SK-N-MC (cell line): Measurements from ENCODE around the gene SIGMAR1.

Source experiments
- DNase-seq: peaks from one replicate; pipeline ENCODE4 v3.0.0-alpha.2; 2011; ENCODE audit warnings: low read depth, low spot score
- H3K27ac ChIP-seq: fragments of 200-600 bp; sonication (generic); 2 replicates; pipeline ENCODE4 v1.5.1; 2016; ENCODE audit warnings: mixed run types
- H3K36me3 ChIP-seq: fragments of 200-600 bp; sonication (generic); 2 replicates; pipeline ENCODE4 v1.6.1; 2017; ENCODE audit warnings: antibody characterized with exemption, low read length, mixed read lengths; ENCODE audit not compliant: insufficient read depth
- H3K4me3 ChIP-seq: fragments of 200-600 bp; sonication (generic); 2 replicates; pipeline ENCODE4 v1.5.1; 2016
- H3K9ac ChIP-seq: fragments of 200-600 bp; sonication (generic); 2 replicates; pipeline ENCODE4 v1.8.0; 2017; ENCODE audit warnings: mixed run types, mixed read lengths; ENCODE audit not compliant: insufficient read length
- H3K9me3 ChIP-seq: fragments of 200-600 bp; sonication (generic); 2 replicates; pipeline ENCODE4 v1.6.1; 2017; ENCODE audit warnings: low read depth, mild to moderate bottlenecking, antibody characterized with exemption, low read length, moderate library complexity, mixed read lengths
- EZH2 ChIP-seq: fragments of 200-600 bp; sonication (generic); IDR thresholded peaks from one replicate; pipeline ENCODE4 v1.6.1; 2017; ENCODE audit warnings: antibody characterized with exemption
- FOXP2 ChIP-seq: optimal IDR thresholded peaks from 2 replicates; pipeline ENCODE3; 2011; ENCODE audit warnings: mild to moderate bottlenecking, moderate library complexity; ENCODE audit not compliant: insufficient read depth; ENCODE audit errors: extremely low read length, control extremely low read depth
- POLR2AphosphoS5 ChIP-seq: IDR thresholded peaks from 2 replicates; pipeline ENCODE4 v1.6.1; 2012; ENCODE audit warnings: mild to moderate bottlenecking, low read depth, low read length, borderline replicate concordance

The SIGMAR1 gene

DNA sequence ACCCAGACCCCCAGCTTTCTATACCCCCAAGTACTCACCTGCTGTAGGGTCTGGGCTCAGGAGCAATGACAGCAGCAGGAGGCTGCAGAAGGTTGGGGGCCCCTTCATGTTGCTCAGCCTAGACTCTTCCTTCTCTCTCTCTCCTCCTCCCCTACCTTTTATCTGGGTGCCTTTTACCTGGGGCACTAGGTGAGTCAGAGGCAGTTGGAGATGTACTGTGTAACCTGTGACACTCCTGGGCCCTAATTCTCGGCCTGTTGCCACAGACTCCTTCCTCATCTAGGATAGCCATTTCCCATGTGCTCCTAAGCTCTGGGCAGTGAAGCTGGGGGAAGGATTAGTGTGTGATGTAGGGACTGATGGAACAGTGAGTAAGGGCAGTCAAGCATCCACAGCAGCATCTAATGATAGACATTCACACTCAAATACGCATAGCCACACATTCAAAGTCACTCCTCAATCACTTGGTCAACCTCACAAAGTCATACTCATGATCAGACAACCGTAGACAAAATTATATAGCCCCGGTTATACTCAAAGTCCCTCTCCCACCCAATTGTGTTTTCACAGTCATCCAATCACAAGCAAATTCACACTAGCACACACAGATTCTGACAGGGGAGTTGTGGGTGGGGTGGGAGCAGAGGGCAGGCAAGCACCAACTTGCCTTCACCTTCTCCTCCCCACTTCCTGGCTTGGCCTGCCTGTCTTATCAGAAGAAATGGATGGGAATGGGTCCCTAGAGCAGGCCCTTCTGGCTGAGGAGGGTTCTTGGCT is 25.1 kb upstream of the SIGMAR1 start, which contains the start of gene CCL27:
TSS of gene CCL27 (minus strand) at position 132 of the 777 bp plus-strand sequence. CDS start at position 108, 24 bp downstream.
- Histone ChIP-seq H3K27ac (no peak within 1 kb of the TSS), H3K9ac (no peak within 1 kb of the TSS), H3K4me3 (no peak within 1 kb of the TSS), H3K9me3 (no peaks in the 10 kb centered on the region), H3K36me3 (peaks cover 14% of the 10 kb centered on the region; the same call in 1 of the 2 replicates)
- DNase-seq: no peak
- TF ChIP-seq POLR2AphosphoS5 (no peak), FOXP2 (no peak), EZH2 (no peak)

DNA sequence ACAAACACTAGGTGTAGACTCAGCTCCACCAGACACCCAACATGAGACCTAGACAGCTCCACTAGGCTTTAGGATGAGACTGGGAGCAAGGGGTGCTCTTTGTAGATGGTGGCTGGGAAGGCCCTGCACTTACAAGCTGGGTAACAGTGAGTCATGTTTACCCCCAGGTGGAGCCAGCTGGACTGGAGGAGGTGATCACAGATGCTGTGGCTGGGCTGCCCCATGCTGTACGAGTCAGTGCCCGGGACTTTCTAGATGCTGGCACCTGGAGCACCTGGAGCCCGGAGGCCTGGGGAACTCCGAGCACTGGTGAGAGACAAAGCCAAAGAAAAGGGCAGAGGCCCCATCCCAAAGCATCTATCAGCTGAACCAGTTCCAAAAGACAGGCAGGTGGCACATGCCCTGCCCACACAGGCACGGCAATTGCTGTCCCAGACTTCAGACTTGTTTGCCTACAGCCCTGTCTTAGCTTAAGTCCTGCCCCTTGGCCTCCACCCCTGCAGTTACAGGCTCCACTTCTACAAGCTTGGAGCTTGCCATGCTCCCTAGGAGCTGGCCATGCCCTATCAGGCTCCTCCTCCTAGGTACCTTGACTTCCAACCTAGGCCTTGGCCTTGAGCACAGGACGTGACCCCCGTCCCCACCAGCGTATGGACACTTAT is 22.1 kb upstream of the SIGMAR1 start:
- DNase-seq: no peak
- Histone ChIP-seq H3K27ac (no peak overlapping the region), H3K36me3 (peaks cover 14% of the 10 kb centered on the region; the same call in 1 of the 2 replicates), H3K4me3 (no peak overlapping the region), H3K9ac (no peak overlapping the region), H3K9me3 (no peaks in the 10 kb centered on the region)
- TF ChIP-seq EZH2: no peak
- TF ChIP-seq FOXP2: no peak
- no peak for TF ChIP-seq POLR2AphosphoS5

DNA sequence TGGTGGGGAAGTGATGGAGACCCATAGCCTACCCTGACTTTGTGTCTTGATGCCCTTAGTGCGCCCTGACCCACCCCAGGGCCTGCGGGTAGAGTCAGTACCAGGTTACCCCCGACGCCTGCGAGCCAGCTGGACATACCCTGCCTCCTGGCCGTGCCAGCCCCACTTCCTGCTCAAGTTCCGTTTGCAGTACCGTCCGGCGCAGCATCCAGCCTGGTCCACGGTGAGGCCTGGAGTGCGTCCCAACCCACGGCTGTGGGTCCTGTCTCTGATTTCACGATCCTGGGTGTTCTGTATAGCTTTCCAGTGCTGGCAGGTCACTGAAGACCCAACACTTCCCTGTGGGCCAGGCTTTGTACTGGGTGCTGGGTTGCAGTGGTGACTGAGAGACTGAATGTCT is 20.9 kb upstream of the SIGMAR1 start:
- H3K27ac ChIP-seq: no peak overlapping the region
- no peak for DNase-seq
- no peak overlapping the region for H3K4me3 ChIP-seq
- TF ChIP-seq FOXP2: no peak
- TF ChIP-seq EZH2: no peak
- no peak for TF ChIP-seq POLR2AphosphoS5
- H3K9ac ChIP-seq: no peak overlapping the region
- no peaks in the 10 kb centered on the region for H3K9me3 ChIP-seq
- peaks cover 14% of the 10 kb centered on the region; the same call in 1 of the 2 replicates for H3K36me3 ChIP-seq

DNA sequence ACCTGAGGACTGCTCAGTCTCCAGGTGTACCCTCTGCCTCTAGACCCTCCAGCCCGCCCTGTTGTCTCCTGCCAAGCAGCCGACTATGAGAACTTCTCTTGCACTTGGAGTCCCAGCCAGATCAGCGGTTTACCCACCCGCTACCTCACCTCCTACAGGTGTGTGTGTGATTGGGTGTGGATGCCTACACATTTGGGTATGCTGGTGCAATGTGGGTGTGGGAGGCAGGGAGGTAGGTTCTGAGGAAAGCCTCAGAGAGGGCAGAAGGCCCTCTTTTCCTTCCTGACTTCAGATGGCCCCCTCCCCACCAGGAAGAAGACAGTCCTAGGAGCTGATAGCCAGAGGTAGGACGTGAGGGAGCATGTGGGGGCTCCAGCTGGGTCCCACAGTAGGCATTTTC is 19.4 kb upstream of the SIGMAR1 start:
- peaks cover 14% of the 10 kb centered on the region; the same call in 1 of the 2 replicates for H3K36me3 ChIP-seq
- no peaks in the 10 kb centered on the region for H3K9me3 ChIP-seq
- H3K4me3 ChIP-seq: no peak overlapping the region
- H3K9ac ChIP-seq: no peak overlapping the region
- no peak overlapping the region for H3K27ac ChIP-seq
- no peak for DNase-seq
- TF ChIP-seq POLR2AphosphoS5: no peak
- no peak for TF ChIP-seq EZH2
- TF ChIP-seq FOXP2: no peak

DNA sequence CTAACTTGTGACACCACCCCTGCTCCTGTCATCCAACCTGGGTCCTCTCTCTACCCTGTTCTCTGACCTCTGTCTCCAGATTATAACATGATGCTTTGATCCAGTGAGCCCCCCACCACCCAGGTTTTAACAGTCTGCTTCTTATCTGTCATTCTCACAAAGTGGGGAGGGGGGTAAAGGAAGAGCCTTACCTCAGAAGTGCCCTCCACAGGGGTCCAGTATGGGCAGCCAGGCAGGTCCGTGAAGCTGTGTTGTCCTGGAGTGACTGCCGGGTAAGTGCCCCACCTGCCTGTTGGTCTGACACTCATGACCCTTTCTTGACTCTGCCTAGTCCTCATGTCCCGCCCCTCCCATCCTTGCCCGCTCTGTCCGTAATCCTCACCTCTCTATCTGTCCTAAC is 17.8 kb upstream of the SIGMAR1 start:
- TF ChIP-seq POLR2AphosphoS5 (no peak), FOXP2 (no peak), EZH2 (no peak)

DNA sequence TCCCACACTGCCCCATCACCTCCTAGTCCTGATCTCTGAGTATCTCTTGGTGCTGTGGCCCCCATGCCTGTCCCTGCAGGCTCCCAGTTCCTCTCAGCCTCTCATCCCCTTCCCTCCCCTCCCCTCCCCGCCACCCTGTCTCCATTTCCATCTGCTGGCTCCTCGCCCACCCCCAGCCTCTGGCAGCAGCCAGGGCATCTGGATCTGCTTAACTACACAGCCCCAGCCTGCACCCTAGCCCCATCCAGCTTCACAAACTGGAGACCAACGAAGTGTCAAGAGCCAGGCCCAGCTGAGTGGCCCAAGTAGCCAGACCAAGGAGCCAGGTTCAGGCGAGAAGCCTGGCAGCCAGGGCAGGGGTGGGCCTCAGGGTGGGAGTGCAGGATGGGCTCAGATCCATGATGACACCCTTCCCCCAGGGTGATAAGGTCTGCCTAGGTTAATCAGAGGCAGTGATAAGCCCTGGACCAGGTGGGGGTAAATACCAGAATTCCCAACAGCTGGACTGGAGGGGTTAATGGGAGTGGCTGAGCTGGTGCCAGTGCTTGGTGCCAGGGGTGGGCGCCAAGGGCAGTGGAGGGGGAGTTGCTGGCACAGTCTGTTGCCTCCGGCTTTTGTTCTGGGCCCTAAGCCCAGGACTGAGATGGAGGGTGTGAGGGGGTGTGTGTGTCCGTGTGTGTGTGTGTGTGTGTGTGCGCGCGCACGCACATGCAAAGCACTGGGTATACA is 16.9 kb upstream of the SIGMAR1 start:
- no peak for TF ChIP-seq EZH2
- TF ChIP-seq FOXP2: no peak
- TF ChIP-seq POLR2AphosphoS5: no peak
- Histone ChIP-seq H3K36me3 (peaks cover 8% of the 10 kb centered on the region; the same call in 1 of the 2 replicates), H3K9me3 (no peaks in the 10 kb centered on the region), H3K27ac (peak overlapping the region; percentile 98), H3K9ac (peak overlapping the region; percentile 78), H3K4me3 (peak overlapping the region; percentile 81)
- no peak for DNase-seq

More for the DNA sequence above, 17.8 kb upstream of the SIGMAR1 start:
- no peaks in the 10 kb centered on the region for H3K9me3 ChIP-seq
- H3K27ac ChIP-seq: peak overlapping the region; percentile 98; the same call in 1 of the 2 replicates
- peak overlapping the region; percentile 81; the same call in 1 of the 2 replicates for H3K4me3 ChIP-seq
- no peak for DNase-seq
- H3K36me3 ChIP-seq: peaks cover 8% of the 10 kb centered on the region; the same call in 1 of the 2 replicates
- H3K9ac ChIP-seq: no peak overlapping the region

DNA sequence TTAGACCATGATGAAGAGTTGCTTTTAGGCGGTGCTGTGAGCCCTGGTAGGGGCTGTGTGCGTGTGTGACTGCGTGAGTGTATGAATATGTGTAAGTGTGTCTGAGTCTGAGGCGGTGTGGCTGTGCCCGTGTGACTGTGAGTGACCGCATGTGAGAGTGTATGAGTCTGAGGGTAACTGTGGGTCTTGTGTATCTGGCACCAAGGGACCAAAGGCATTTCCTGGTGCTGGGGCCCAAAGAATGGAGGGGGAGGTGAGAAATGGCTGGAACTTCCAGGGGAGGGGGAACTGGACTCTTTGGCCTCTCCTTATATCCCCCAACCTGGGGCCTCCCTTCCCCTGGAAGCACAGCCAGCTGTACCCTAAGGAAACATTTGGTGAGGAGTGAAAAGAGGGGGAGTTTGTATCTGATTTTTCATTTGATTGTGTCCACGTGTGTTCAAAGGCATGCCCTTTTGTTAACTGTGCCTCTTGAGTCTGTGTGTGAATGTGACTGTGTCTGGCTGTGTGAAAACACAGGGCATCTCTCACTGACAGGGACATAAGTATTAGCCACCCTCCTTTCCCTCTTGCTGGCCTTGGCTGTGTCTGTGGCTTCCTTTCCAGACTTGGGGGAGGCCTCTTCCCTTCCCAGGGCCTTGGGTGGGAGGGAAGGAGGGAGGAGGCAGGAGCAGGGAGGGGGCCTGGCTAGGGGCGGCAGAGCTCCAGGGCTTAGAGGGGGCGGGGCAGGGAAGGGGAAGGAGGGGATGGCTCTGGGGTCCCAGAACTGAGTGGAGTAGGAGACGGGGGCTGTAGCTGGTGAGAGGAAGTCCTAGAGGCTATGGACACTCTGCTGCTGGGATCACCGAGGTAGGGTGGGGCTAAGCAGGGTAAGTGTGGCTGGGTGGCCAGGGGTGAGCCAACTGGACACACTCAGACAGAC is 15.8 kb upstream of the SIGMAR1 start:
- Histone ChIP-seq H3K9ac (peak overlapping the region; percentile 78), H3K36me3 (peaks cover 18% of the 10 kb centered on the region; the same call in 1 of the 2 replicates), H3K27ac (peak overlapping the region; percentile 98), H3K4me3 (peak overlapping the region; percentile 81), H3K9me3 (no peaks in the 10 kb centered on the region)
- no peak for DNase-seq
- no peak for TF ChIP-seq EZH2
- no peak for TF ChIP-seq FOXP2
- TF ChIP-seq POLR2AphosphoS5: peak; percentile 84
